HCT116 (cell line): ENCODE data around the gene LIMK2. TPM values are rescaled to one million over a fixed set of nuclear protein-coding genes. Genes with fewer than 3 reads are reported as not detected.
"Not testable (repeated sequence)": the region's sequence is repeated elsewhere in the genome, so short reads cannot be mapped to it uniquely, and the experiment has no call there.

Experiments used
- ATAC-seq: fragments of 200-7000 bp; cut with Tn5 transposase; 2 replicates; pipeline ENCODE4 v1.9.1; 2020; ENCODE audit warnings: mild to moderate bottlenecking, moderate library complexity
- BruUV-seq: library from RNA; stranded (reverse); fragments of 400-500 nt; replicated peaks from 2 replicates; lab custom pipeline; 2021; lab: Mats Ljungman, UMichigan
- CTCF ChIA-PET: fragments of 300-600 bp; sonication (Branson Sonifier 250); formaldehyde crosslinking; loops from one replicate; lab custom pipeline; 2021; ENCODE audit warnings: antibody characterized with exemption; lab: Charles Lee
- POLR2A ChIA-PET: fragments of 300-600, 350-600 bp; sonication (Branson Sonifier 250); formaldehyde crosslinking; loops from one replicate; lab custom pipeline; 2021; ENCODE audit warnings: antibody characterized with exemption; lab: Charles Lee
- RAD21 ChIA-PET, 2 experiments: fragments of 300-600 bp; sonication (Branson Sonifier 250); formaldehyde crosslinking; loops; one replicate each; lab custom pipeline; 2023; ENCODE audit warnings: low total read pairs in 2 of 2; ENCODE audit not compliant: uncharacterized antibody in 2 of 2, unreplicated experiment in 2 of 2, low non-redundant PET in 1 of 2; lab: Charles Lee
- DNase-seq: peaks from one replicate; pipeline ENCODE4 v3.0.0-alpha.2; 2010; ENCODE audit warnings: low read depth, low spot score
- H2AFZ ChIP-seq: fragments of 200-600 bp; shearing (Covaris generic), sonication (generic); 2 replicates; pipeline ENCODE4 v1.6.1; 2017; ENCODE audit warnings: low read depth, mixed run types, mixed read lengths, antibody characterized with exemption, low read length; ENCODE audit not compliant: poor library complexity, severe bottlenecking
- H3K27ac ChIP-seq: 2 replicates; pipeline ENCODE4 v1.5.1; 2012; ENCODE audit warnings: low read depth, low read length
- H3K27me3 ChIP-seq: fragments of 200-600 bp; sonication (generic); 2 replicates; pipeline ENCODE4 v1.6.1; 2016; ENCODE audit warnings: mixed run types, low read length, mixed read lengths; ENCODE audit not compliant: insufficient read depth
- H3K36me3 ChIP-seq, 2 experiments: fragments of 200-500 bp in 1 of 2; fragments of 200-600 bp in 1 of 2; sonication (Bioruptor generic) in 1 of 2; sonication (generic) in 1 of 2; 2 replicates each; pipeline versions ENCODE4 v1.5.1 to v1.6.1; 2014 to 2016; ENCODE audit warnings: low read length in 2 of 2, inconsistent platforms in 1 of 2, mixed read lengths in 1 of 2, mixed run types in 1 of 2; ENCODE audit not compliant: insufficient read depth in 2 of 2, control insufficient read depth in 1 of 2
- H3K4me1 ChIP-seq, 2 experiments: fragments of 200-600 bp in 1 of 2; sonication (generic) in 1 of 2; 2 replicates each; pipeline versions ENCODE4 v1.5.1 to v1.6.1; 2012 to 2017; ENCODE audit warnings: low read length in 2 of 2, inconsistent platforms in 1 of 2, mild to moderate bottlenecking in 1 of 2, mixed read lengths in 1 of 2, mixed run types in 1 of 2, moderate library complexity in 1 of 2; ENCODE audit not compliant: insufficient read depth in 2 of 2, control insufficient read depth in 1 of 2
- H3K4me2 ChIP-seq: fragments of 200-600 bp; sonication (generic); 2 replicates; pipeline ENCODE4 v1.6.1; 2017; ENCODE audit warnings: mixed run types, low read length, mixed read lengths
- H3K4me3 ChIP-seq, 2 experiments: fragments of 200-600 bp in 1 of 2; sonication (generic) in 1 of 2; replicated peaks in 1 of 2; 2 replicates each; pipeline ENCODE4 v1.5.1; 2011 to 2016; ENCODE audit warnings: low read length in 2 of 2, control low read depth in 1 of 2, low read depth in 1 of 2, mild to moderate bottlenecking in 1 of 2, mixed read lengths in 1 of 2, mixed run types in 1 of 2
- H3K79me2 ChIP-seq: fragments of 200-600 bp; sonication (generic); 2 replicates; pipeline ENCODE4 v1.6.1; 2017; ENCODE audit warnings: mild to moderate bottlenecking, mixed run types, low read length, moderate library complexity, mixed read lengths; ENCODE audit not compliant: insufficient read depth
- H3K9ac ChIP-seq: fragments of 200-600 bp; sonication (generic); 2 replicates; pipeline ENCODE4 v1.6.1; 2016; ENCODE audit warnings: low read length, mixed read lengths
- H3K9me2 ChIP-seq: fragments of 200-600 bp; sonication (generic), shearing (Covaris generic); 2 replicates; pipeline ENCODE4 v1.6.1; 2017; ENCODE audit warnings: mixed run types, mild to moderate bottlenecking, moderate library complexity; ENCODE audit not compliant: insufficient read depth
- H3K9me3 ChIP-seq, 2 experiments: fragments of 200-500 bp in 1 of 2; fragments of 200-600 bp in 1 of 2; sonication (Bioruptor generic) in 1 of 2; sonication (generic) in 1 of 2; 2 replicates each; pipeline ENCODE4 v1.6.1; 2014 to 2017; ENCODE audit warnings: low read length in 2 of 2, mixed read lengths in 2 of 2, inconsistent platforms in 1 of 2, low read depth in 1 of 2, mild to moderate bottlenecking in 1 of 2, mixed run types in 1 of 2, moderate library complexity in 1 of 2; ENCODE audit not compliant: control insufficient read depth in 1 of 2, insufficient read depth in 1 of 2
- H4K20me1 ChIP-seq: fragments of 200-600 bp; sonication (generic), shearing (Covaris generic); 2 replicates; pipeline ENCODE4 v1.6.1; 2017; ENCODE audit warnings: mixed run types, mild to moderate bottlenecking, moderate library complexity; ENCODE audit not compliant: insufficient read depth
- ATF3 ChIP-seq: IDR thresholded peaks from 2 replicates; pipeline ENCODE4 v1.6.1; 2012
- CTCF ChIP-seq, 3 experiments: fragments of 200-600 bp in 1 of 3; sonication (generic) in 1 of 3; IDR thresholded peaks in 2 of 3; conservative IDR thresholded peaks in 1 of 3; 2 replicates each; pipeline ENCODE4 v1.5.1; 2012 to 2017; ENCODE audit warnings: low read depth in 2 of 3, low read length in 2 of 3, antibody characterized with exemption in 1 of 3, borderline replicate concordance in 1 of 3, control low read depth in 1 of 3, mild to moderate bottlenecking in 1 of 3, mixed read lengths in 1 of 3, mixed run types in 1 of 3, moderate library complexity in 1 of 3; ENCODE audit not compliant: insufficient read depth in 1 of 3
- POLR2A ChIP-seq: IDR thresholded peaks from 2 replicates; pipeline ENCODE4 v1.7.0; 2011; ENCODE audit warnings: borderline replicate concordance; ENCODE audit not compliant: insufficient read depth, insufficient read length; ENCODE audit errors: extremely low read depth
- SIN3A ChIP-seq: IDR thresholded peaks from 2 replicates; pipeline ENCODE4 v1.6.1; 2012; ENCODE audit warnings: low read depth
- TCF7L2 ChIP-seq: IDR thresholded peaks from 2 replicates; pipeline ENCODE4 v1.7.0; 2011; ENCODE audit warnings: borderline replicate concordance, inconsistent platforms; ENCODE audit not compliant: insufficient read depth, insufficient read length; ENCODE audit errors: extremely low read depth
- ZBTB33 ChIP-seq: IDR thresholded peaks from 2 replicates; pipeline ENCODE4 v1.6.1; 2011; ENCODE audit warnings: mild to moderate bottlenecking, low read length, moderate library complexity; ENCODE audit not compliant: insufficient replicate concordance; ENCODE audit errors: extremely low read depth
- ZNF274 ChIP-seq: fragments of 200-500 bp; sonication (Bioruptor generic); IDR thresholded peaks from 2 replicates; pipeline ENCODE4 v1.6.1; 2014; ENCODE audit warnings: mild to moderate bottlenecking, low read depth, low read length, inconsistent platforms
- intact Hi-C: fragments of 100-400 bp; cut with micrococcal nuclease; formaldehyde crosslinking; loops from 2 replicates; pipeline ENCODE4 v1.10.0; 2022
- total RNA-seq: library from RNA; stranded (reverse); gene quantifications from one replicate; pipeline ENCODE4 v1.2.1, GENCODE V29; 2021; ENCODE audit not compliant: unreplicated experiment

LIMK2 gene
- total RNA-seq, 1 experiment from 2014 or later = 21.9 TPM

DNA sequence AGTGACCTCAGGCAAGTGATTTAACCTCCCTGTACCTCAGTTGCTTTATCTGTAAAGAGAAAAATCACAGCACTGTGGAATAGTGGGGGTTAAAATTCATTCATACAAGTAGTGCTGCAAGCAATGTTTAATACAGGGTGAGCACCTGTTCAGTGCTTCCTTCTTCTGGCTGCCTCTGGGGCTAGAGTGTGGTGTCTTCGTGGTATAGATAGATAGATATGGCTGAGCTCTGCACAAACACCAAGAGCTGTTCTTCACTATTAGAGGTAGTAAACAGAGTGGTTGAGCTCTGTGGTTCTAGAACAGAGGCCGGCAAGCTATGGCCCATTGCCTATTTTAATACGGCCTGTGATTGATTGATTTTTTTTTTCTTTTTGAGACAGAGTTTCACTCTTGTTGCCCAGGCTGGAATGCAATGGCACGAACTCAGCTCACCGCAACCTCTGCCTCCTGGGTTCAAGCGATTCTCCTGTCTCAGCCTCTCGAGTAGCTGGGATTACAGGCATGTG, 32.9 kb downstream of the LIMK2 start:
- TF ChIP-seq ZBTB33 (no peak), POLR2A (no peak), CTCF (IDR thresholded peaks at IDR 0.05 in 2 of 3, conservative IDR thresholded peaks at IDR 0.05 in 1 of 3; ENCODE audit: borderline replicate concordance in 1 of 3, insufficient read depth in 1 of 3, low read depth in 2 of 3, low read length in 2 of 3) (no peak), ZNF274 (no peak), SIN3A (no peak), TCF7L2 (no peak), ATF3 (no peak)
- Histone ChIP-seq H3K4me1 (peaks cover 47 to 58% of the 10 kb centered on the region in 2 experiments), H3K4me3 (no peak overlapping the region), H3K27me3 (no peaks in the 10 kb centered on the region), H3K27ac (no peak overlapping the region), H2AFZ (no peak overlapping the region), H3K9me2 (no peaks in the 10 kb centered on the region), H3K79me2 (peaks cover 28% of the 10 kb centered on the region; the same call in 1 of the 2 replicates), H3K9me3 (no peaks in the 10 kb centered on the region), H3K36me3 (peaks cover 0 to 6% of the 10 kb centered on the region in 2 experiments; a peak in 1 of 4 replicates), H3K9ac (peak overlapping the region; percentile 44; the same call in 1 of the 2 replicates), H3K4me2 (peak overlapping the region; percentile 71), H4K20me1 (peaks cover 4% of the 10 kb centered on the region; the same call in 1 of the 2 replicates)
- DNase-seq (no peak), ATAC-seq (no peak)
- ChIA-PET CTCF (interaction anchor here (2.0 kb wide), 1 partner anchor 28 kb away, joined by 11 read pairs; no protein-coding TSS in a partner anchor), POLR2A (interaction anchor here (1.2 kb wide), 1 partner anchor 137 kb away, joined by 3 read pairs; the partner anchor contains the start of gene SELENOM), RAD21 (no interaction called here)
- intact Hi-C loops = no loop called here
- no TSS peak for BruUV-seq

DNA sequence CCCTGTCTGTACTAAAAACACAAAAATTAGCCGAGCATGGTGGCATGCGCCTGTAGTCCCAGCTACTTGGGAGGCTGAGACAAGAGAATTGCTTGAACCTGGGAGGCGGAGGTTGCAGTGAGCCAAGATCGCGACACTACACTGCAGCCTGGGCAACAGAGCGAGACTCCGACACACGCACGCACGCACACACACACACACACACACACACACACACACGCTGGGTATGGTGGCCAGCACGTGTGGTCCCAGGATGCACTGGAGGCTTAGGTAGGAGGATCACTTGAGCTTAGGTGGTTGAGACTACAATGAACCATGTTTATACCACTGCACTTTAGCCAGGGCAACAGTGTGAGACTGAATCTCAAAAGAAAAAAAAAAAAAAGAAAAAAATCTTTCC, 33.9 kb downstream of the LIMK2 start:
- H3K36me3 ChIP-seq, ATAC-seq, intact Hi-C loops, POLR2A ChIA-PET, BruUV-seq, H3K27ac ChIP-seq, H2AFZ ChIP-seq, DNase-seq, H3K9me2 ChIP-seq, H4K20me1 ChIP-seq, H3K9me3 ChIP-seq, CTCF ChIA-PET, H3K4me2 ChIP-seq, H3K4me3 ChIP-seq, RAD21 ChIA-PET, H3K27me3 ChIP-seq, H3K9ac ChIP-seq: not testable (repeated sequence)
- Histone ChIP-seq H3K79me2 (peaks cover 26% of the 10 kb centered on the region; the same call in 1 of the 2 replicates), H3K4me1 (peaks cover 41 to 48% of the 10 kb centered on the region in 2 experiments)
